SH-SY5Y (cell line): ENCODE measurements around the gene NVL.

Experiments used
- GATA2 ChIP-seq: IDR thresholded peaks from 2 replicates; pipeline ENCODE4 v1.6.1; 2011; ENCODE audit warnings: mild to moderate bottlenecking, low read depth, low read length
- GATA3 ChIP-seq: IDR thresholded peaks from 2 replicates; pipeline ENCODE4 v1.6.1; 2011; ENCODE audit warnings: low read depth, mild to moderate bottlenecking, low read length, moderate library complexity

DNA sequence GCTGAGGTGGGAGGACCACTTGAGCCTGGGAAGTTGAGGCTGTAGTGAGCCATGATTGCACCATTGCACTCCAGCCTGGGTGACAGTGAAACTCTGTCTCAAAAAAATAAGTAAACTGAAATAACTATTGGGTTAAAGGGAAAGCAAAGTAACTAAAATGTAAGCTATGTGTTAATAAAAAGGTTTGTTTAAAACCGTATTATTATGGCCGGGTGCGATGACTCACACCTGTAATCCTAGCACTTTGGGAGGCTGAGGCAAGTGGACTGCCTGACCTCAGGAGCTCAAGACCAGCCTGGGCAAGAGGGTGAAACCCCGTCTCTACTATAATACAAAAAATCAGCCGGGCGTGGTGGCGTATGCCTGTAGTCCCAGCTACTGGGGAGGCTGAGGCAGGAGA lies 27.0 kb downstream of the NVL start:
- TF ChIP-seq GATA3 = no peak
- no peak for TF ChIP-seq GATA2
